NCI-H524 (cell line): Measurements from ENCODE around the gene DDB1.

Source experiments
- DNase-seq, 2 experiments: peaks; one replicate each; lab custom pipeline; 2025; lab: John Stamatoyannopoulos, UW

Gene DDB1

DNA sequence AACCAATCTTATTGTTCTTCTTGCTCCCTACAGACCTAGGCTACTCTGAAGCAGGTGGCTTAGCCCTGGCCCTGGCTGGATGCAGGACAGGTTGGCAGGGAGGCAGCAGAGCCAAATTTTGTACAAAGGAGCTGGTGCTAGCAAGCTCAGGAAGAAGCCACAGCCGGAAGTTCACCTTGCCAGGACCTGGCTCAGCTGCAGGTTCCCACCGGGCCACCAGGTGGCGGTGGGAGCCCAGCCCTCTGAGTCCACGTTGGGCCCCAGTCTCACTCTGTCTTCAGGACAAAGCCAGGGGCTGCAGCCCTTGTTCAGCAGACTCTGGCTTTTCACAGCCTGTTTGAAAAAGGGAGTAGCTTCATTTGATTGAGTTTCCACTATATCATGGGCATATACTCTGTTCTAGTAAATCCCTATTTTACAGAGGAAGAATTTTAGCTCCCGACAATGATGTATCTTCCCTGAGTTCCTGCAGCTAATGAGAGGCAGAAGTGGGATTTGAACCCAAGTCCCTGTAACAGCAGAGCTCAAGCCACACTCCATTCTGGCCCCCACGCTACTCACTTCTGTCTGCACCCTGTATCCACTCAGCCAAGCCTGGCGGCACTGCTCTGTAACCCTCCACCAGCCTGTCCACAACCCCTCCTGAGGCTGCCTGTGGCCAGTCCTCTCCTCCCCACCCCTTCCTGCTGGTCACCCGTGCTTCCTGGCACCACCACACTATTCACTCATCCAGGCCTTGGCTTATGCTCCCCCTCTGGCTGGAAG lies 3.4 kb upstream of the DDB1 start:
- DNase-seq, result peak; percentile 11 to 64

DNA sequence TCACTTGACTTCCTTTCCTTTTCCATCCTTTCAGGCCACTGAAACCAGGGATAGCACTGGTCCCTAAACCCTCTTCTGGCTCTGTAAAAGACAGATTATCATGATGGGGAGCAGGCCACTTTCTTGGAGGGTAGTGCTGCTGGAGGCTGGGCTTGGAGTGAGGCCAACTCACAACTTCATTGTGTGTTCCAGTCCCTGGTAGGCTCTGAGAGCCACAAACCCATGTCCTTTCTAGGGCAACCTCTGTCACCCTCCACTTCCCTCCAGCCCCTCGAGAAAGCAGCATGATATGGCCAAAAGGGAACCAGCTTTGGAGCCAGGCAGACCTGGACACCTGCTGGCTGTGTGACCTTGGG lies 2.4 kb upstream of the DDB1 start:
- DNase-seq, result no peak

DNA sequence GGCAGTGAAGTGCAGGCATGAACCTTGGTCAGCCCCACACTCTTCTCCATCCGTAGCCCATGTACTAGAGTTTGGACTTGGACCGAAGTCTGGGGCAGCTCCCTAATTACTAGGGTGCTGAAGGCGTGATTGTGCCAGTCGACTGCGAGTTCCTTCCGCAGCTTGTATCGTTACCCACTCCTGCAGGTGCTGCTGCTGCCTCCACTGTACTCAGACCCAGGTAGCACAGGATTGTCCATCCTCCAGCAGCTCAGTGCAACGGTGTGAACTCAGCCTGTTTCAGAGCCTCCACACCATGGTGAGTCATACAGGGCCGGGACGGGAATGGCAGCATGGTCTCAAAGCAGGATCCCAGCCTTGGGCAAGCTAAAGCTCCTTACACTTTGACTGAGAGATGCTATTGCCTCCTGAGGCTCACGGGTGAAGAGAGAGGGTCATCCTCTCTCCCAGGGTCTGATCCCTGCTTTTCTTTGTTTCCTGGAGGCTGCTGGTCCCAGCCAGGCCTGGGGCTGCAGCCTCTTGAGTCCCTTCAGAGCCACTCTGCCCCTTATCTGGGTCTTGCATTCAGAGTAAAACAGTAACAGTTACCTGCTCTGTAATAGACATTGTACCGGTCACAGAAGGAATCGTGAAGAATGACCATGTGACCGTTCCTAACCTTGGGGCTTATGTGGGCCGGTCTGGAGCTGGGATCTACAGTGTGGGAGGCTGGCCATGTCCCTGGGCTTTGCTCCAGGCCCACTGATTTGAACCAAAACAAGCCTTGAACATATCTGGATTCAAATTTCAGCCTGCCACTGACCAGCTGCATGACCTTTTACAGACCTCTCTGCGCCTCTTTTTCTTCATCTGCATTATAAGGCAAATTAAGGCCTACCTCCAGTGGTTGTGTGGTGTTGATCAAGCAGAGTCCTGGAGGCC lies 1.8 kb upstream of the DDB1 start:
- DNase-seq, result no peak

DNA sequence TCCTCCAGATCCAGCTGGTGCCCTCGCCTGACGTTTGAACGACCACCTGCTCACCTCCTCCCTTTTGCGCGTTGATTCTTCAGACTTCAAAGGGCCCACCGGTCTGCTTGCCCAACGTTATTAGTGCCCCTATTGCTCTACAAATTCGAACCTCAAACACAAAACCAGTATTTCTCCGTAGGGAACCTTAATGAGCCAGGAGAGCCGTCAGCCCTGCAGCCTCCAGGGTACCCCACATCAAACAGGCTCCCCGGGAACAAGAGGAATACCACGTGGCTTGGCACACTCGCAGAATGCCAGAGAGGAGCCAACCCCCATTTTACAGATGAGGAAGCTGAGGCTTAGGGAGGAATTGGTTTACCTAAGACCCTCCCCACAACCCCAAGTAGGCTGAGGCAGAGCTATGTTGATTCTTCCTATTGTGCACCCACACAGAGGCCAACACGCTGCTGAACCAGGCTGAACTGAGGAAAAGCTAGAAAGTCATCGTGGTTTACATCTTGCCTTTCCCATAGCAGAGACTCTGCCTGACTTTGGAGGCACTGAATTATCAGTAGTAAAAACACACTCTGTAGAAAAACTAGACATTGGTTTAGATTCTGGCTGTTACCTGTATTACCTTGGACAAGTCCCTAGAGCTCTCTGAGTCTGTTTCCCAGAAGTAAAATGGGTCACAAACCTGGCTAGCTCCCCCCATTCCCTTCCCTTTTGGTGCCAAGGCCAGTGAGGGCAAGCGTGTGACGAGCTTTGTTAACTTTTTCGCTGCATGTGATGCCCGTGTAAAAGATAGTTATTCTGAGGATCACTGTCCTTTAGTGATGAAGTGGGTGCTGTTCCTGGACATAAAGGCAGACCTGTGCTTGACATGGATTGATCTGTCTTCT lies 887 bp upstream of the DDB1 start:
- DNase-seq, result peak in 1 of 2 experiments; percentile 47

DNA sequence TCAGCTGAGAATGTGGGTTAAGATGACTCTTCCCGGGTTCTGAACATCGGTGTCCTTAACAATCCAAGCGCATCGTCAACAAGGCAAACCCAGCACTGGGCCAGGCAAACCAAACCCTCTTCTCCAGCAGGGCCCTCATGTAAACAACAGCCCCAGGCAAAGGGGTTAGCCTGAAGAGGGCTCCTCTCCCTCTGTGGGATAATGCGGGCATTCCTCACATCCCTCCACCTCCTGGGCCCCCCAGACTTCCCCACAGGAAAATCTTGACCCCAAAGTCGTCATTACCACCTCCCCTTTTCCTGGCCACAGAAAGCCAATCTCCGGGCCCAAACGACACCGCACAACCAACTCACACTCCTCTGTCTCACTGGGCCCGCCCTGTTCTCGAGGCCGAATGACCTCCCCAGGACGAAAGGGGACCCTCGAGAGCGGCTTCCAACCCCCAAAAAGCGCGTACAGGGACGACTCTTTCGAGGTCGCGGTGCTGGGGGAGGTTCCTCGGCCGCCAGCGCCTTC lies 566 bp downstream of the DDB1 start:
- peak in 1 of 2 experiments; percentile 6 for DNase-seq

DNA sequence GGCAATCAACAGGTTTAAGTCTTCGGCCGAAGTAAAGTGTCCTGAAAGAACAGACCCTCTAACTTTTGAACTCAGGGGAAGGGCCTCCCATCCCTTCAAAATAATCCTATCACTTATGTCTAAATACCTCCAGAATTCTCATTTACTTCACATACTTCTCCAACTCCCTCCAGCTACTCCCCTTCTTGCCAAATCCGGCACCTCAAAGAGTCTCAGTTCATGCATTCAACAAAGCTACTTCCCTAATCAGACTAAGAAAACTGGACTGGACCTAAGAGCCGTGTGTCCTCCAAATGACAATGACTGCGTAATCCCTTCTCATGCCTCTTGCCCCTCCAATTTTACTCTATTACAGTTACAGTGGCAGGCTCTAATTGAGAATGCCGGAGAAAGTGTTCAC lies 1.3 kb downstream of the DDB1 start:
- DNase-seq, result no peak

DNA sequence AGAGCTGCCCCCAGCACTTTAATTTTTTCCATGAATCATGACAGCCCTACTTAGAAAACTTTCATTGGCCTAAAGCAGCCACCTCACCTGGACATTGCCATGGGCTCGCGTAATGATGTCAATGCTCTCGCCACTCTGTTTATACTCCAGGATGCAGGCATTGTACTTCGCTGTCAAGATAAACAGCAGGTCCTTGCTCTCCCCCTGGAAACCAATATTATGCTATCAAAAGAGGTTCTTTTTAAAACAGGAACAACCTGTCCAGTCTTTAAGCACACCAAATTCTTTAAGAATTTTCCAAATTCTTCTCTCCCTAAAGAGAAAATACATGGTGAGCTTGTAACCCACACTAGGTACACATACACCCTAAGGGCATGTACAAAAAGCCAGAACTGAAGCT lies 3.0 kb downstream of the DDB1 start:
- no peak for DNase-seq

DNA sequence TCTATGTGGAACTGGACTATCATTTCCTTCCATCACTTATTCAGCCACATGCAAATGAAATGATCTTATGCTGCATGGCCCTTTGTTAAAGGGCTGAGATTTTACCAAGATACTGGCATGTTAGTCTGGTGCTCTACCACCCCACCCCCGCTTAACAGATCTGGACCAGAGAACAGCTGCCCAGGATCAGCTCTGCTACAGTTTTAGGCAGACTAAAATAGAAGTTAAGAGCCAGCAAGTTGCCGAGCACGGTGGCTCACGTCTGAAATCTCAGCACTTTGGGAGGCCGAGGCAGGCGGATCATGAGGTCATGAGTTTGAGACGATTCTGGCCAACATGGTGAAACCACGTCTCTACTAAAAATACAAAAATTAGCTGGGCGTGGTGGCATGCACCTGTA lies 4.6 kb downstream of the DDB1 start:
- DNase-seq, result no peak

DNA sequence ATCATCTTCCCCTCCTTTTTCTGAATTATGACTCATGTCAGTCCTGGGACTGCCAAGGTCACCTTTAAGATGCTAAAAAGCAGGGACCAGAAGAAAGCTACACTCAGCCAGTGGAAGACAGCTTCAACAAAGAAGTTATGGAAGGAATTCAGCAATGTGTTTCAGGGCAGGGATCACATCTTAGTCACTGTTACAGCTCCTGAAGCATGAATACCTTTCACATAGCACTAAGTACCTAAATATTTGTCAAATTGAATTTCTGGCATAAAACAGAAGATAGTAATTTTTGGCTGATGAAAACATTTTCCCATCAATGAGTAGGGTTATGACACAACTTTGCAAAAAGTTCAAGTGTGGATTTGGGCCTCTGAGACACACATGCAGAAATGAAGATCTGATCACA lies 5.2 kb downstream of the DDB1 start:
- DNase-seq, result no peak

DNA sequence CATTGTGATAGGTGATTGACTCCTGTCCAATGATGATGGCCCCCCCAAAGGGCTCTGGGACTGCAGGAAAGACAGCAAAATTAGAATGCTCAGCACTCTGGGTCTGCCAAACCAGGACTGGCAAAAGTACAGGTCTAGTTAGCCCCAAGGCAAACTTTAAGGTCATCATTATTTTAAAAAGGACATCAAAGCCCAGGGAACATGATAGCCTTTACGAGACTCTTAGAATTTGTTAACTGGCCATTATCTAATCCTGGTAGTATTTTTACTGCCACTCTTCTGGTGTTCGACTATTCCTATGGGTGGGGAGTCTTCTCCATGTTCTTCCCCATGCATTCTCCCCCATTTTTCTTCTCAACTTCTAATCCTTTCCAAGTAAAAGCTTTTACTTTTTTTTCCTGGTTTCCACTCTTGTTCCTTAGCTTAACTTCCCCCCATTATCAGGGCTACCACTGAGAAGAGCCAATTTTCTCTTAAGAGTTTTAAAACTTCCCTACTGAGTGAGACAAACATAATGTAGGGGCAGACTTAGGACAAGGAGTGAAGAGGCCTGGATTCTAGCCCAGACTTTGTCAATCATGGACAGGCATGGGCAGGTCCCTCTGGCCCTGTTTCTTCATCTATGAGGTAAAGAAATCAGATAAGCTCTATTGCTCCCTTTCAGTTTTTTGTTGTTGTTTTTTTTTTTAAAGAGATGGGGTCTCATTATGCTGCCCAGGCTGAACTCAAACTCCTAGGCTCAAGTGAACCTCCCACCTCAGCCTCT lies 7.1 kb downstream of the DDB1 start:
- DNase-seq, result no peak

DNA sequence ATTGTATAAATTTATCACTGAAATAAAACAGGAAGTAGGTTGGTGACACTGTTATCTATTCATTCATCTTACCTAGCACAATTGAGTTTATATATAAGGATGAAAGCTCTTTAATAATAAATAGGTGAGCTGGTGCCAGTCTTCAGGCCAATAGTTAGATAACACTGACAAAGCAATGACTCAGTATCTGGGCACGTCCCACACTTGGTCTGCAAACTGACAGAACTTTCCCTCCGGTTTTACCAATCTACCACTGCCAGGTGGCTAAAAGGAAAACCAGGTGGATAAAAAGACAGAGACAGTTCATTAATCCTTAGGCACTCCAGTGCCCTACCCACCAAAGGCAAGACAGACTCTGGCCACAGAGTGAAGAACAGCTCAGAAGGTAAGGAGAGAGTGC lies 17.6 kb downstream of the DDB1 start:
- no peak for DNase-seq

DNA sequence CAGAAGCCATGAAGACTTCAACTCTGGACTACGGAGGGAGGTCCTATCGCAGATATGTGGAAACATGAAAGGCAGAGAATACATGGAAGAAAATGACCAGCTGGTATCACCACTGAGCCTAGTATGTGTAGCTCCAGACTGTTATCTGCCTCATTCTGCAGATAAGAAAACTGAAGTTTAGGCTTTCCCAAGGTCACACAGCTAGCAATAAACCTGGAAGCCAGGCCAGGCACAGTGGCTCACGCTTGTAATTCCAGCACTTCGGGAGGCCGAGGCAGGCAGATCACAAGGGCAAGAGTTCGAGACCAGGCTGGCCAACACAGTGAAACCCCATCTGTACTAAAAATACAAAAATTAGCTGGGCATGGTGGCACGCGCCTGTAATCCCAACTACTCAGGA lies 22.2 kb downstream of the DDB1 start:
- no peak for DNase-seq

DNA sequence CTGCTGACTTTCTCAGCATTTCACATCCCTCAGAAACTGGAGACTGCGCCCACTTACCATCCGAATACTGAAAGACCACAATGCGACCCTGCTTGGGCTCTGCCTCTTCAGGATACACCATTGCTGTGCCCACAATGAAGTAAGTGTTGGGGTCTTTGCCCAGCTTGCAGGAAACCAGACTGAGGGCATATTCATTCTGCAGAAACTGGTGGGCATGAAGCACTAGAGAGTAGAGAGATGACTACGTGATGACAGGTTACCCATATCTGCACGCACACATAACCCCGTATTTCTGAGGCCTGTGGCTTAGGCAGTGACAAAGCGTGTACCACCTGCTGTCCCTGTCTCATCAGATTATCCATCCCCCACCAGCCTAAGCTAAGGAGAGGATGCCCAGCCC lies 23.2 kb downstream of the DDB1 start:
- no peak for DNase-seq

DNA sequence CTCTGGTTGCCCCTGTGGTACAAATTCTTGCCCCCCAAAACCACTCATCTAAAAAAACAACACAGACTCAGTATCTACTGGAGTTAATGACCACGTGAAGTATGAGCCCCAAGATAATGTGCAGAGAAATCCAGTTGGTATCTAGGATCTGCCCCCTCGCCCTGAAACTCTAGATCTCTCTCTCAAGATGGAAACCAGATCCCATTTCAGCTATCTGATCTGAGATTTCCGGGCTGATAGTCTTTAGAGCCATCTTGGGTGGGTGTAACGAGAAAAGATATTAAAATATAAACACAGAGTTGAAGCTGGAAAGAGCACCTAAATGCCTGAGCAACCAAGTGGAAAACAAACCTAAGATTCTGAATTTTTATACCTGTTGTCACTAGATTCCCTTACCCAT lies 23.8 kb downstream of the DDB1 start:
- DNase-seq, result no peak

DNA sequence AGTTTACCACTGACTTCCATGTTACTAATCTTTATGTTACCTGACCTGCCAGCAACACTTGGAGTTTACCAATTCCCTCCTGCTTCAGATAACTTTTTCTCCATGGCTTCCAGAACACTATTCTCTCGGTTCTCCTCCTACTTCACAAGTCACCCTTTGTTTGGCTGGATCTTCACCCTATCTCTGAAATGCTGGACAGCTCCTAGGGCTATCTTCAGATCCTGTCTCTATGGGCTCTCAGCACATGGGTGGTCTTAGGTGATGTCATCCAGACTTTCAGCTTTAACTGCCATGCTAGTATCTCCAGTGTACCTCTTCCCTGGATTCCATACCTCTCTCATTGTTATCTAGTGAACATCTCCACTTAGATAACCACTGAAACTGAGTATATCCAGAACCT lies 25.6 kb downstream of the DDB1 start:
- no peak for DNase-seq

DNA sequence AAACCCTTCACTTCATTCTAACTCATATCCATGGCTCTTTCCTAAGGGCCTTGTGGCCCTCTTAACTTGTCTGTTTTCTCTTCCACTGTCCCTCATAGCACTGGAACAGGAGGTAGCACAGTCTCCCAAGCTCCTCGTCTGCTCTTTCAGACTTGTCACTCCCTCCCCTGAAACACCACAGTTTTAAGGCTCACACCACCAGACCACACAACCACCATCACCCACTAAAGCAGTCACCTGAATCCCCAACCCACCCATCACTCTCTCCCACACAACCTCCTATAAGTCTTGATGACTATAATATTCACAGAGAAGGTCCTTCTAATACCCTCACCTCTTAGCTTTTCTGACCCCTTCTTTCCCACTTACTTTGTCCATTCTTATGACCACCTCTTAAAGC lies 26.7 kb downstream of the DDB1 start:
- no peak for DNase-seq

DNA sequence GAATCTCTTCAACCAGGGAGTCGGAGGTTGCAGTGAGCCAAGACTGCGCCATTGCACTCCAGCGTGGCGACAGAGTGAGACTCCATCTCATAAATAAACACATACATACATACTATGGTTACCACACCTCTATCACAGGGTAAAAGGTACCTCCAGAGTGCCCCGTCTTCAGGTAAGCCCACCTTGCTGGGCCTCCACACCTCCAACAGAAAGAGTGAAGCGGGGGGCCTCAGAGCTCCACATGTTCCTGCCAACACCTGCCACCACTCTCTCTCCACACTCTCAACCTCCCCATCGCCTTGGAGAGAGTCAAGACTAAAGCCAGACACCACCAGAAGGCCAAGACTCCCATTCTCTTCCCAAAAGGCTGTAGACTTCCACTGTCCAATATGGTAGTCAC lies 27.5 kb downstream of the DDB1 start:
- DNase-seq, result no peak

DNA sequence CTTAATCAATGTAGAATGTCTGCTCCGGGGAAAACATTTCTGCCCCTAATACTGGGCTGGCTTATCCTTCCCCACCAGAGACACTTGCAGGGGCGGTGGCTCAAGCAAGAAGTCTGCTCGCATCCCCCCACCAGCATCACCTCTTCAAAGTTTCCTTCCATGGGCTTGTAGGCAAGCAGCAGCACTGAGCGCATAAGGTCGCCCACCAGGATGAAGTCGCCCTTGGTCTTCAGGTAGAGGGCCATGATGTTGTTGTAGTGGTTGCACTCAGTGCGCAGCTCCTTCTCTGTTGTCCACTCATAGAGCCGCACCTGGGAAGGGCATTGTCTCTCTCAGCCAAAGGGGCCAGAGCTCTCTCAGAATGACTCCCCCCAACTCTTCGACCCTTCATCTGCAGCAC lies 29.2 kb downstream of the DDB1 start:
- DNase-seq, result no peak

DNA sequence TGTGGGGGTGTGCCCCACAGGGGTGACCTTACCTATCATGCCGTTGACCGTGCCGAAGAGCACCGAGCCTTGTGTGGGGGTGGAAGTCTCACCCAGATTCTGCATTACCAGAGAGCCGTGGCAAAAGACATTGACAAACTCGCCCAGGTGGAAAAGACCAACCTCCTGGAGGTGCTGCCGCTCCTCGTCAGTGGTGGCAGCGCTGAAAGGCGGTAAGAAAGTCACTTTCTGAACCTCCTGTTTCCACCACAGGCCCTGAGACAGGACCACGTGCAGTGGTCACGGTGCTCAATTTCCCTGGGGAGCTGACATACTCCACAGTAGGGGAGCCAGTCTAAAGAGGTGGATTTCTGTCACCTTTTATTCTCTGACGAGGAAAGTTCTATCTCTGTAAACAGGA lies 30.4 kb downstream of the DDB1 start:
- DNase-seq, result no peak

DNA sequence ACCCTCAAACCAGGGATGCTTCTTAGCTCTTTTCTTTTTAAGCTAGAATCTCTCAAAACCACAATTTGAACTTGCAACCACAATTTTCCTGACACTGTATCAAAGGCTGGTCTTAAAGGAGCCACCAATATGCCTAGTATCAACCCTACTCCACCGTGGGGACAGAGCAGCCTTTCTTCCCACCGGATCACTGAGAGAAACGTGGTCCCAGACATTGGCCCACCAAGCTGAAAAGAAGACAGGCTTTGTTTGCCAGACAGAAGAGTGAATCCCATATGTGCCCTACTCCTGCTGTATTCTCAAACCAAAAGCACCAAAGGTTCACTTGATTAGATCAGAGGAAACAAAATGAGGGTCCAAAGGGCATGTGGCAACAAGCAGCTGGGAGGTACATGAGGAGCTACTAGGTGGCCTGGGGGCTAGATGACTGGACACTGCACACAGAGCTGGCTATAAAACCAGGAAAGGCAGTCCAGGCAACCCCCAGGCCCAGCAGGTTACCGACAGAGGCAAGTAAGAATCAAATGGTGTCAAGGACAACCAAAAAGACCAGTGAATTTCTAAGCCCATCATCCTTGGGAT lies 34.2 kb downstream of the DDB1 start:
- no peak for DNase-seq

DNA sequence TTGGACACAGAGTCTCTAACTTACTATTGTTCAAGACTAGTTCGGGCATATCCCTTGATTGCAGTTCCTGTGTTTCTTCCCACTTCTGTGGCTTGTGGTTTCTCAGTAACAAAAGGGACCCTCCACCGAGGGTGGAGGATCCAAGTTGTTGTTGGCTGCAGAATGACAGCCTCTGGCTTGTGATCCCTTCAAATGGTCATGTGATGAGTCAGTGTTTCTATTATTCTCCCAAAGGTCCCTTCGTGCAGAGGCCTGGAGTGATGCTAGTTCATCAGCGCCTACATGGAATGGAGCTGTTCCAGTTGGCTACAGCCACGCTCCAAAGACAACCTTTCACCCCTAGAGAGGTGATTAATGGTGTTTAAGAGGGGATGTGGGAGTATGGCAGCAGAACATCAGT lies 35.2 kb downstream of the DDB1 start:
- DNase-seq, result no peak
